Measurements from ENCODE around the gene PLXND1.
A peak's percentile ranks its signal among the peaks of the same experiment; 100 is the strongest.

Gene PLXND1

GRCh38 chr3:129632977-129633376 lies 26.5 kb upstream of the PLXND1 start:
- Mint-ChIP-seq H3K4me1 (peaks cover 7% of the 10 kb centered on the region), H3K27me3 (no peaks in the 10 kb centered on the region), H3K36me3 (no peaks in the 10 kb centered on the region), H3K4me3 (no peak overlapping the region), H3K9me3 (no peaks in the 10 kb centered on the region), H3K27ac (no peak overlapping the region)

- H3K9me3 Mint-ChIP-seq = no peaks in the 10 kb centered on the region
Measured at GRCh38 chr3:129632556-129632955, 26.1 kb upstream of the PLXND1 start.

GRCh38 chr3:129632056-129632455 lies 25.6 kb upstream of the PLXND1 start:
- no peak overlapping the region for H3K27ac Mint-ChIP-seq
- no peak overlapping the region for H3K4me3 Mint-ChIP-seq
- H3K4me1 Mint-ChIP-seq = peaks cover 16% of the 10 kb centered on the region
- no peaks in the 10 kb centered on the region for H3K36me3 Mint-ChIP-seq
- no peaks in the 10 kb centered on the region for H3K9me3 Mint-ChIP-seq
- H3K27me3 Mint-ChIP-seq = no peaks in the 10 kb centered on the region

More at GRCh38 chr3:129632556-129632955, 26.1 kb upstream of the PLXND1 start:
- H3K27ac Mint-ChIP-seq = no peak overlapping the region
- H3K4me1 Mint-ChIP-seq = peaks cover 11% of the 10 kb centered on the region
- no peaks in the 10 kb centered on the region for H3K27me3 Mint-ChIP-seq
- no peak overlapping the region for H3K4me3 Mint-ChIP-seq
- H3K36me3 Mint-ChIP-seq = no peaks in the 10 kb centered on the region

GRCh38 chr3:129629011-129629410 lies 22.5 kb upstream of the PLXND1 start:
- Mint-ChIP-seq H3K36me3 (no peaks in the 10 kb centered on the region), H3K4me3 (no peak overlapping the region), H3K27me3 (no peaks in the 10 kb centered on the region), H3K27ac (no peak overlapping the region), H3K4me1 (peaks cover 16% of the 10 kb centered on the region), H3K9me3 (no peaks in the 10 kb centered on the region)

GRCh38 chr3:129628169-129628522 lies 21.7 kb upstream of the PLXND1 start:
- Mint-ChIP-seq H3K9me3 (no peaks in the 10 kb centered on the region), H3K27ac (no peak overlapping the region), H3K27me3 (no peaks in the 10 kb centered on the region), H3K36me3 (no peaks in the 10 kb centered on the region), H3K4me3 (peak overlapping the region; percentile 92), H3K4me1 (peaks cover 12% of the 10 kb centered on the region)

- Mint-ChIP-seq H3K4me1 (peaks cover 12% of the 10 kb centered on the region), H3K36me3 (no peaks in the 10 kb centered on the region), H3K27me3 (no peaks in the 10 kb centered on the region), H3K9me3 (no peaks in the 10 kb centered on the region), H3K4me3 (peak overlapping the region; percentile 92), H3K27ac (peak overlapping the region; percentile 68)
Measured at GRCh38 chr3:129627350-129628168, 21.1 kb upstream of the PLXND1 start.

- Mint-ChIP-seq H3K27ac (no peak overlapping the region), H3K4me1 (peaks cover 12% of the 10 kb centered on the region), H3K4me3 (peak overlapping the region; percentile 92), H3K36me3 (no peaks in the 10 kb centered on the region), H3K27me3 (no peaks in the 10 kb centered on the region), H3K9me3 (no peaks in the 10 kb centered on the region)
Measured at GRCh38 chr3:129626744-129627349, 20.4 kb upstream of the PLXND1 start.

GRCh38 chr3:129625072-129625874 lies 18.8 kb upstream of the PLXND1 start:
- Mint-ChIP-seq H3K27ac (peak overlapping the region; percentile 51), H3K27me3 (no peaks in the 10 kb centered on the region), H3K4me1 (peaks cover 12% of the 10 kb centered on the region), H3K9me3 (no peaks in the 10 kb centered on the region), H3K4me3 (peak overlapping the region; percentile 52), H3K36me3 (no peaks in the 10 kb centered on the region)

- H3K27me3 Mint-ChIP-seq = no peaks in the 10 kb centered on the region
- H3K36me3 Mint-ChIP-seq = no peaks in the 10 kb centered on the region
- no peaks in the 10 kb centered on the region for H3K9me3 Mint-ChIP-seq
- peaks cover 12% of the 10 kb centered on the region for H3K4me1 Mint-ChIP-seq
- H3K27ac Mint-ChIP-seq = peak overlapping the region; percentile 51
- H3K4me3 Mint-ChIP-seq = peak overlapping the region; percentile 23
Measured at GRCh38 chr3:129624347-129625071, 18.0 kb upstream of the PLXND1 start.

GRCh38 chr3:129623447-129624118 lies 17.1 kb upstream of the PLXND1 start:
- no peaks in the 10 kb centered on the region for H3K27me3 Mint-ChIP-seq
- H3K9me3 Mint-ChIP-seq = no peaks in the 10 kb centered on the region
- H3K27ac Mint-ChIP-seq = no peak overlapping the region
- H3K4me3 Mint-ChIP-seq = no peak overlapping the region
- H3K4me1 Mint-ChIP-seq = peaks cover 15% of the 10 kb centered on the region
- no peaks in the 10 kb centered on the region for H3K36me3 Mint-ChIP-seq

- no peaks in the 10 kb centered on the region for H3K9me3 Mint-ChIP-seq
- H3K4me3 Mint-ChIP-seq = no peak overlapping the region
- H3K27ac Mint-ChIP-seq = no peak overlapping the region
- H3K27me3 Mint-ChIP-seq = no peaks in the 10 kb centered on the region
- no peaks in the 10 kb centered on the region for H3K36me3 Mint-ChIP-seq
- peaks cover 16% of the 10 kb centered on the region for H3K4me1 Mint-ChIP-seq
Measured at GRCh38 chr3:129622933-129623332, 16.5 kb upstream of the PLXND1 start.

- H3K9me3 Mint-ChIP-seq = no peaks in the 10 kb centered on the region
- no peak overlapping the region for H3K4me3 Mint-ChIP-seq
- no peak overlapping the region for H3K27ac Mint-ChIP-seq
- H3K27me3 Mint-ChIP-seq = no peaks in the 10 kb centered on the region
- peaks cover 10% of the 10 kb centered on the region for H3K4me1 Mint-ChIP-seq
- H3K36me3 Mint-ChIP-seq = no peaks in the 10 kb centered on the region
Measured at GRCh38 chr3:129622226-129622874, 15.9 kb upstream of the PLXND1 start.

- H3K27ac Mint-ChIP-seq = no peak overlapping the region
- no peaks in the 10 kb centered on the region for H3K27me3 Mint-ChIP-seq
- H3K4me3 Mint-ChIP-seq = no peak overlapping the region
- peaks cover 7% of the 10 kb centered on the region for H3K4me1 Mint-ChIP-seq
- no peaks in the 10 kb centered on the region for H3K9me3 Mint-ChIP-seq
- H3K36me3 Mint-ChIP-seq = no peaks in the 10 kb centered on the region
Measured at GRCh38 chr3:129621626-129622225, 15.2 kb upstream of the PLXND1 start.

GRCh38 chr3:129620828-129621559 lies 14.5 kb upstream of the PLXND1 start:
- no peaks in the 10 kb centered on the region for H3K27me3 Mint-ChIP-seq
- no peak overlapping the region for H3K4me3 Mint-ChIP-seq
- no peaks in the 10 kb centered on the region for H3K36me3 Mint-ChIP-seq
- no peak overlapping the region for H3K27ac Mint-ChIP-seq
- no peaks in the 10 kb centered on the region for H3K9me3 Mint-ChIP-seq
- H3K4me1 Mint-ChIP-seq = peaks cover 7% of the 10 kb centered on the region

Data from activated naive CD4-positive, alpha-beta T cell treated with anti-CD3 and anti-CD28 coated beads, Interleukin-2, amount 50 U/mL, for 24 hours (primary cell).